Left renal pelvis (tissue), 4 donors: ENCODE measurements around the gene ADCY9. TPM values are rescaled to one million over a fixed set of nuclear protein-coding genes. Genes with fewer than 3 reads are reported as not detected.
"Not testable (repeated sequence)": the region's sequence is repeated elsewhere in the genome, so short reads cannot be mapped to it uniquely, and the experiment has no call there.

Experiments used
- DNase-seq, 4 donors: peaks; one replicate each; pipeline ENCODE4 v3.0.0-alpha.2; 2013; ENCODE audit warnings: low read depth in 4 of 4, low spot score in 3 of 4
- polyA plus RNA-seq, 4 donors: library from polyadenylated mRNA; unstranded; fragments of 120-200 nt; gene quantifications; one replicate each; pipeline ENCODE4 v1.2.1, GENCODE V29; 2013; ENCODE audit not compliant: insufficient read length in 4 of 4

The ADCY9 gene
- polyA plus RNA-seq, 4 donors: 7.9 to 8.7 (median 8.0) TPM

GRCh38 chr16:3937066-3937875, 179.0 kb downstream of the ADCY9 start:
- no peak for DNase-seq

DNA sequence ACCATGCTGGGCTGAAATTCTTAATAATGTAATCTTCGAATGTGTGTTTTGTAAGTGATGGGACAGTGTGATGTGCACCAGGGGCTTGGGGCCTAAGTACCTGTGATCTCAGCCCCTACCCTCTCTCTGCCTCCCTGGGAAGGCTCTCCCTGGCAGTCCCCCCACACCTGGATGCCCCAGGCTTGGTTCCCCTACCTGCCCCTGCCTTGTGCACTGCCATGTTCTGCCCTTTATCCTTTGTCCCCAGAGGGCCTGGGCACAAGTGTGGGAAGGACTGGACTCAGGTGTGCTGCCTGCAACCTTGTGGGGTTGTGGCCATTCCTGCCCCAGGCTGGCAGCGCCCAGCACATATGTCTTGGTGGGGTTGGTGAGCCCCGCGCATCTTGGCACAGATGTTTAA, 180.3 kb downstream of the ADCY9 start:
- no peak for DNase-seq

- no peak for DNase-seq
These were observed 181.6 kb downstream of the ADCY9 start for GRCh38 chr16:3934491-3935181.

GRCh38 chr16:3927147-3927546, 189.1 kb downstream of the ADCY9 start:
- DNase-seq: not testable (repeated sequence)

DNA sequence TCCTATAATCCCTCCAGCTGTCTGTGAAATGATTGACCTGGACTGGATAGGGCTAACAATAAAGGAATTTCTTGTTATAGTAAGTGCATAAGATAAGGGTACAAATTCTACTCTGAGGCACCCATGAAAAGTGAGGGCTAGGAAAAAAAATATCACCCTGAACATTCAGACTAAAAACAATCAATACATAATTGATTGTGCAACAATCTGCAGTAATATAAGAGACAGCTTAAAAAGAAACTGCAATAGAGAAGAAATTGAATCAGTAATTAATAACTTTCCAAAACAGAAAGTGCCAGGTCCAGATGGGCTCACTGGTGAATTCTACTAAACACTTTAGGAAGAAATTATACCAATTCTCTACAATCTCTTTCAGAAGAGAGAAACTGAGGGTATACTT, 191.5 kb downstream of the ADCY9 start:
- no peak for DNase-seq

DNA sequence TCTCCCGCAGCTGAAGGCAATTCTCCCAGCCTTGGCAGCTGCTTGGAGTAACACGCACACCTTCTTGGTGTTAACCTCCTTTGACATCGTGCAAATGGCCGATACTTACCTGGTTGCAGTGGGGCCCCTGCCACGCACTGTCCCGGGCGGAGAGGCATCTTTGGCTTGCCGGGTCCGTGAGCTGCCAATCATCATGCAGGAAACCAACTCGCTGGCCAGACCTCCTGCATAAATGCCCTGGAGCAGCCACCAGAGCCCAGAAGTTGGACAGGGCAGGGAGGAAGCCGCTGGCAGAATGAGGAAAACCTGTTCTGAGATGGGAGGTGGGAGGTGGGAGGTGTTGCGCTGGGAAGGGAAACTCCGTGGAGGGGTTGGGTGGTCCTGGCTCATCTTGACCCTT, 194.0 kb downstream of the ADCY9 start:
- DNase-seq: no peak

DNA sequence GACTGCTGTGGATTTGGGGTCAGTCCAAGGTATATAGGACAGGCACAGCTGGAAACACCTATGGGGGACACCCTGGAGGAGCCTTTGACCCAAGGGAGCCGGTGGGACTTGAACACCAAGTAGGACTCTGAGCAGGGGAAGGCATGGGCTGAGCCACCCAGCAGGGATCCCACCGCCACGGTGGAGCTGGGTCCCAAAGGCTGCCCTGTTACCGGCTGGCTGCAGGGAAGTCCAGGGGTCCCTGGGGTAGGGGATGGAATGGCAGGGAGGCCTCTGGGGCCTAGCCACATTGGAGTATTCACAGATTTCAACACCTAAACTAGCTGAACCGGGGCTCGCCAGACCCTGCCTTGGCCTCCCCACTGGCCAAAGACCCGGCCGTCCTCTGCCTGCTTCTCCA, 196.0 kb downstream of the ADCY9 start:
- no peak for DNase-seq

DNA sequence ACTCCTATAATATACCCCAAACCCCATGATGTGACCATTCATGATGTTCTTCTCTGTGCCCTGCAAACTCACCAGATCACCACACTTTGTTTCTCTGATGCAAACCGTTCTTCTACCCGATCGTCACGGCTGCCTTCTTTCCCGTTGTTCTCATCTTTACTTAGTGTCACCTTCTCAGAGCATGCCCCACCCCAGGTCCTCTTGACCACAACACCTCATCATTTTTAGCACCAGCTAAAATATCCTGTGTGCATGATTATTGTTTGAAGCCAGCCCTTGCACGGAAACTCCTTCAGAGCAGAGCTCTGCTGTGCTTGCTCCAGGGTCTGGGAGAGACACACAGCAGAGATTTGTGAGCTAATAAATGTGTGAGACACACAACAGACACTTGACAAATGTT, 196.8 kb downstream of the ADCY9 start:
- DNase-seq: no peak

DNA sequence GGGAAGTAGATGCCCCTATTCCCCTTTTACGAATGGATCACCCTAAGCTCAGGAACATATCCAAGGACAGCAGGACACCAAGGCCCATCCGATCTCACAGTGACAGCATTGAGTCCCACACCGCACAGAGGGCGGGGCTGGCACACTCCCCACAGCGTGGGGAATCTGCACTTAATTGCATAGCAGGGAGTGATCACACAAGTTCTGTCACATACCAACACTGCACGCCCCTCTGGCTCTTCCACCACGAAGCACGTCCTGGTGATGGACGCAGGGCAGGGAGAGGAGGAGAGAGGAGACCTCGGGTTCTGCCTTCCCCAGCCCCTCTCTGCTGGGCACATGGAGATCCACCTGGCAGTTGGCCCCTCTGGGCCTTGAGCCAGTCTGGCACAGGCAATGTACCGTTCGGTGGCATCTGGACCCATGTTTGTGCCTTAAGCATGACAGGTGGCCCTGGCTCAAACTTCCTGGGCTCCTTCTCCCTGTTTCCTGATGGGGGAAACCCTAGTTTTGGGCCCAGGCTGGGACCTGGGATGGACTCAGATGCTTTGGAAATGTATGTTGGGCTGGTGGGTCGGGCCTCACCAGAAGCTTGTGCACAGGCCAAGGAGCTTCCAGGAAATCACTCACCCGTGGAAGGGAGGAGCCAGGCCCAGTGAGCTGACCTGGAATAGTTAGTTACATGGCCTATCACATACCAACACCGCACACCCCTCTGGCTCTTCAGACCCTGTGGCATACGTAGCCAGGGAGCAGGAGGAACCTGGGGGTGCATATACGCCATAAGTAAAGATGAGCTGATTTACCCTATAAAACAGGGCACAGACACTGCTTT, 200.6 kb downstream of the ADCY9 start:
- DNase-seq: no peak

GRCh38 chr16:3912897-3913296, 203.3 kb downstream of the ADCY9 start:
- DNase-seq: no peak

Other genes with a start within 250 kb of the ADCY9 start
- gene CREBBP, start 235.7 kb downstream of the ADCY9 start, polyA plus RNA-seq: 10 to 100 TPM; 70.0 to 94.1 (median 84.9) TPM
- 1 to 10 TPM in 3 of 4 donors, under 1 TPM in 1; 0.90 to 2.9 (median 1.5) TPM for gene SRL, start 125.6 kb upstream of the ADCY9 start, polyA plus RNA-seq
- 10 to 100 TPM; 16.1 to 29.1 (median 17.7) TPM for gene TFAP4, start 156.6 kb upstream of the ADCY9 start, polyA plus RNA-seq
- gene GLIS2, start 199.6 kb upstream of the ADCY9 start, polyA plus RNA-seq: 10 to 100 TPM; 36.0 to 75.3 (median 45.3) TPM
- 10 to 100 TPM; 19.4 to 36.3 (median 21.6) TPM for gene PAM16, start 234.9 kb upstream of the ADCY9 start, polyA plus RNA-seq